IPS DF 6.9 (cell line): ENCODE results near the gene CAND1.

Experiments
- DNase-seq: peaks from one replicate; pipeline ENCODE4 v3.0.0-alpha.2; 2013; ENCODE audit warnings: low read depth, low spot score
- H3K27ac ChIP-seq: one replicate; pipeline ENCODE4 v1.5.1; 2013; ENCODE audit warnings: low read length, control low read depth
- H3K27me3 ChIP-seq: 2 replicates; pipeline ENCODE4 v1.6.1; 2013; ENCODE audit warnings: mild to moderate bottlenecking, low read length; ENCODE audit not compliant: control insufficient read depth, insufficient read depth
- H3K36me3 ChIP-seq: 2 replicates; pipeline ENCODE4 v1.6.1; 2013; ENCODE audit warnings: low read length; ENCODE audit not compliant: control insufficient read depth, insufficient read depth
- H3K4me1 ChIP-seq: 2 replicates; pipeline ENCODE4 v1.6.1; 2013; ENCODE audit warnings: low read length; ENCODE audit not compliant: control insufficient read depth, insufficient read depth
- H3K4me3 ChIP-seq: 2 replicates; pipeline ENCODE4 v1.5.1; 2013; ENCODE audit warnings: mild to moderate bottlenecking, low read length
- H3K9me3 ChIP-seq: 2 replicates; pipeline ENCODE4 v1.6.1; 2013; ENCODE audit warnings: low read length, inconsistent platforms; ENCODE audit not compliant: control insufficient read depth, insufficient read depth
- WGBS: extraction: QIAGEN DNeasy Blood & Tissue Kit; methylation state at CpG from one replicate; pipeline ENCODE4 v1.1.7; 2013; ENCODE audit warnings: mixed read lengths, missing lambda C conversion rate; ENCODE audit not compliant: insufficient read length, insufficient coverage; 5-methylcytosine and 5-hydroxymethylcytosine counted together

Gene CAND1

DNA sequence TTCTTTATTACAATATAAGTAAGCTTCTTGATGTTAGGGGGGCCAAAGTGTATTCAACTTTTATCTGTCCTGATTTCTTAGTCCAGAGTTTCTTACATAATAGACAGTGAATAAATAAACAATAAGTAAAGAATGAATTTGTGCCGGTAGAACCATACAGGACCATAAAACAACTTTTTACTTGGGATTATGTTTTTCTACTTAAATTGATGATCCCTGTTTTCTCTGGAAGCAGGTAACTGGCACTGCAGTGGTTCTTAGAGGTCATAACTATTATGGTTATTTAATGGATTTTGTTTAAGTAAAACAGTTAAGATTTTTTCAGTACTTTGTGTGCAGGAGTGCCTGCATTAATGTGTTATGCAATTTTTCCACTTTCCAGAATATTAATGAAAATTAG, 10.5 kb downstream of the CAND1 start:
- H3K27ac ChIP-seq, result no peak overlapping the region
- H3K36me3 ChIP-seq, result no peaks in the 10 kb centered on the region
- H3K4me3 ChIP-seq, result no peak overlapping the region
- H3K9me3 ChIP-seq, result no peaks in the 10 kb centered on the region
- H3K27me3 ChIP-seq, result no peaks in the 10 kb centered on the region
- WGBS, result no CpG with 5 or more reads among the region's 1 CpG
- H3K4me1 ChIP-seq, result peaks cover 1% of the 10 kb centered on the region; the same call in 1 of the 2 replicates
- DNase-seq, result no peak

- DNase-seq, result no peak
- no peaks in the 10 kb centered on the region for H3K9me3 ChIP-seq
- WGBS, result no CpG with 5 or more reads among the region's 4 CpGs
- no peaks in the 10 kb centered on the region for H3K27me3 ChIP-seq
- H3K4me3 ChIP-seq, result no peak overlapping the region
- peaks cover 1% of the 10 kb centered on the region; the same call in 1 of the 2 replicates for H3K4me1 ChIP-seq
- no peaks in the 10 kb centered on the region for H3K36me3 ChIP-seq
- H3K27ac ChIP-seq, result no peak overlapping the region
Measured at GRCh38 chr12:67280088-67280487, 10.9 kb downstream of the CAND1 start.

DNA sequence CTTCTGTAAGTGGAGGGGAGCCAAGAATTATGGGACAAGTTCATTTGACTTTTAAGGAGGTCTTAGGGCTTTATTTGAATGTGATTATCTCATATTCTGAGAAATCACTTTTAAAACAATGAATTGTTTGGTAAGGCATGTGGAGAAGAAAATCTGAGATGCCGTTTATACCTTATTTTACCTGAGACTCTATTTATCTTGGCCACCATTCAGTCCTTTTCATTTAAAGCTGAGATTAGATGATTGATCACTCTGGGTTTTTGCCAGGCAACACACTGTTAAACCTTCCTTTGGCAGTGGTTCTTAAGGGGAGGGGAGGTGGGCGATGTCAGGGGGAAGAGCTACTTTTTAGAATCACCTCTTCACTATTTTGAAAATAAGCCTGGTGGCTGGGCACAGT, 11.4 kb downstream of the CAND1 start:
- no CpG with 5 or more reads among the region's 2 CpGs for WGBS
- H3K27ac ChIP-seq, result no peak overlapping the region
- H3K27me3 ChIP-seq, result no peaks in the 10 kb centered on the region
- H3K4me3 ChIP-seq, result no peak overlapping the region
- no peaks in the 10 kb centered on the region for H3K36me3 ChIP-seq
- H3K9me3 ChIP-seq, result no peaks in the 10 kb centered on the region
- no peak for DNase-seq
- no peaks in the 10 kb centered on the region for H3K4me1 ChIP-seq

GRCh38 chr12:67284561-67284960, 15.4 kb downstream of the CAND1 start:
- no peak for DNase-seq
- H3K27me3 ChIP-seq, result no peaks in the 10 kb centered on the region
- H3K27ac ChIP-seq, result no peak overlapping the region
- no peaks in the 10 kb centered on the region for H3K9me3 ChIP-seq
- H3K36me3 ChIP-seq, result no peaks in the 10 kb centered on the region
- WGBS, result 100% methylated on average over 2 of the region's 2 CpGs
- H3K4me1 ChIP-seq, result no peaks in the 10 kb centered on the region
- H3K4me3 ChIP-seq, result no peak overlapping the region

- no peaks in the 10 kb centered on the region for H3K27me3 ChIP-seq
- no peak overlapping the region for H3K4me3 ChIP-seq
- no peaks in the 10 kb centered on the region for H3K36me3 ChIP-seq
- no CpG with 5 or more reads among the region's 5 CpGs for WGBS
- no peaks in the 10 kb centered on the region for H3K4me1 ChIP-seq
- no peak overlapping the region for H3K27ac ChIP-seq
- no peaks in the 10 kb centered on the region for H3K9me3 ChIP-seq
- no peak for DNase-seq
Measured at GRCh38 chr12:67286257-67286656, 17.1 kb downstream of the CAND1 start.

DNA sequence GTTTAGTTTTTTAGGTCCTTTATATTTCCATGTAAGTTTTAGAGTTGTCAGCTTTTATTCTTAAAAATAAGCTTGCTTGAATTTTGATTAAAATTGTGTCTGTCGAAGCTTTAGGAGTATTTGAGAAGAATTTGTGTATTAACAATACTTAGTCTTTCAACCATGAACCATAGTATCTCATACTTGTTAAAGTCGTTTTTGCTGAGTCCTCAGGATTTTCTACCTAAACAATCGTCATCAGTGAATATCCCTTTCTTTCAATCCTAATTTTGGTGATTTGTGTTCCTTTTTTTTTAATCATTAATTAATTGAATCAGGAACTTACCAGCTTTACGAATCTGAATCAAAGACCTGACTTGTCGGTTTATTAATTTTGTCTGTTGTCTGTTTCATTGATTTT, 18.2 kb downstream of the CAND1 start:
- no peak overlapping the region for H3K4me3 ChIP-seq
- H3K27me3 ChIP-seq, result no peaks in the 10 kb centered on the region
- H3K36me3 ChIP-seq, result no peaks in the 10 kb centered on the region
- WGBS, result no CpG with 5 or more reads among the region's 5 CpGs
- H3K4me1 ChIP-seq, result no peaks in the 10 kb centered on the region
- DNase-seq, result no peak
- H3K27ac ChIP-seq, result no peak overlapping the region
- H3K9me3 ChIP-seq, result no peaks in the 10 kb centered on the region

DNA sequence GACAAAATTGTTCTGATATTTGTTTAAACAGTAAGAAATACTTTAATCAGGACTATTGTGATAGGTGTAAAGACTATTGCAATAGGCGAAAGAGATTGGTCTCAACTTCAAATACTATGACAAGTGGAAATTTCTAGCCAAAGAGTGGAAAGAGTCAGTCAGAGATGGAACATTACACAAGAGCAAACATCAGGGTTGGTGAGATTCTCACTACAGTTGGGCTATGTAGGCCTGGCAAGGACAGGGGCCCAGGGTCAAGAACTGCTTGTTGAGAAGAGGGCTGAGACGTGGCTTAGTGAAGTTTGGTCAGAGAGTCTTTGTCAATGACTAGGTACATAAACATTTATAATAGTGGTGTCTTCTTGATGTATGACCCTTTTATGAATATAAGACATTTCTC, 19.4 kb downstream of the CAND1 start:
- no peak overlapping the region for H3K4me3 ChIP-seq
- WGBS, result no CpG with 5 or more reads among the region's 2 CpGs
- H3K9me3 ChIP-seq, result no peaks in the 10 kb centered on the region
- no peak for DNase-seq
- no peaks in the 10 kb centered on the region for H3K27me3 ChIP-seq
- H3K36me3 ChIP-seq, result no peaks in the 10 kb centered on the region
- H3K27ac ChIP-seq, result no peak overlapping the region
- H3K4me1 ChIP-seq, result no peaks in the 10 kb centered on the region

DNA sequence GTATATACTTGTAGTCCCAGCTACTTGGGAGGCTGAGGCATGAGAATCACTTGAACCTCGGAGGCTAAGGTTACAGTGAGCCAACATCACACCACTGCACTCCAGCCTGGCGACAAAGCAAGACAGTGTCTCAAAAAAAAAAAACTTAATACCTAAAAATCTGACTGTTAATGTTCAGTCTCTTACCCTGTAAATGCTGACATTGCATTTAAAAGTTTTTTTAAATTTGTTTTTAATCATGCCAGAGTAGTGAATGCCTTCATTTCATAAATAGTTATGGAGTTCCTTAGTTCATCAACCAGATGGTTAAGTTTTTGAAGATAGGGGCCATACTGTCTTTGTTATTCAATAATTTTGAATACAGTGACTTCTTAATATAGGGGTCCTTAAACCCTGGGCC, 21.2 kb downstream of the CAND1 start:
- H3K4me3 ChIP-seq, result no peak overlapping the region
- no peaks in the 10 kb centered on the region for H3K4me1 ChIP-seq
- DNase-seq, result no peak
- H3K27me3 ChIP-seq, result no peaks in the 10 kb centered on the region
- H3K36me3 ChIP-seq, result no peaks in the 10 kb centered on the region
- H3K27ac ChIP-seq, result no peak overlapping the region
- WGBS, result no CpG with 5 or more reads among the region's 2 CpGs
- no peaks in the 10 kb centered on the region for H3K9me3 ChIP-seq

DNA sequence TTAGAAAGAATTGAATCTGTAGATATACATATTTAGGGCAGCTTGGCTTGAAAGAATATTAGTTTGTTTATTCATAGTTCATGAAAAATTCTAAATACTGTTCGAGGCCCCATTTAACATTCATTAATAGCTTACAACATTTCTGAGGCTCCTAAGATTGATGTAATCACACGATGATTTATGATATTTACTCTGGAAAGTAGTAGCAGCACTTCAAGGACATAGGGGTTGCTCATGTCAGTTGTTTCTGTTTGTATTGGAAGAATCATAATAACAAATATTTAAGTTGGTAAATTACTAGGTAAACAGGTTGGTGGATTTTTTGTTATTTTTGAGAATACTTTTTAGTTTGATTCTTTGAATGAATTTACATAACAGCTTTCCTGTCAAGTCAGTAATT, 30.4 kb downstream of the CAND1 start:
- WGBS, result no CpG with 5 or more reads among the region's 2 CpGs
- H3K4me3 ChIP-seq, result no peak overlapping the region
- no peaks in the 10 kb centered on the region for H3K9me3 ChIP-seq
- DNase-seq, result no peak
- H3K4me1 ChIP-seq, result no peaks in the 10 kb centered on the region
- H3K27me3 ChIP-seq, result no peaks in the 10 kb centered on the region
- H3K36me3 ChIP-seq, result peaks cover 3% of the 10 kb centered on the region; the same call in 1 of the 2 replicates
- no peak overlapping the region for H3K27ac ChIP-seq

GRCh38 chr12:67299926-67300325, 30.8 kb downstream of the CAND1 start:
- no CpG with 5 or more reads among the region's 4 CpGs for WGBS
- no peak overlapping the region for H3K27ac ChIP-seq
- no peaks in the 10 kb centered on the region for H3K27me3 ChIP-seq
- no peaks in the 10 kb centered on the region for H3K4me1 ChIP-seq
- no peaks in the 10 kb centered on the region for H3K9me3 ChIP-seq
- H3K36me3 ChIP-seq, result peaks cover 3% of the 10 kb centered on the region; the same call in 1 of the 2 replicates
- DNase-seq, result no peak
- no peak overlapping the region for H3K4me3 ChIP-seq

DNA sequence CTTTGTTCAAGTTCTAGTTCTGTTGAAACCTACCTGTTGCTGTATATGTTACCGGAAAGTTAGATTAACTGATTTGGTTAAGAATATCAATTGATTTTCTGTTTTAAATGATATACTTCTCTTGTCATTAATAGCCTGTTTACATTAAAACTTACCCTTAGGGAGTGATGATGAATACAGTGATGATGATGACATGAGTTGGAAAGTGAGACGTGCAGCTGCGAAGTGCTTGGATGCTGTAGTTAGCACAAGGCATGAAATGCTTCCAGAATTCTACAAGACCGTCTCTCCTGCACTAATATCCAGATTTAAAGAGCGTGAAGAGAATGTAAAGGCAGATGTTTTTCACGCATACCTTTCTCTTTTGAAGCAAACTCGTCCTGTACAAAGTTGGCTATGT, 33.0 kb downstream of the CAND1 start:
- no peaks in the 10 kb centered on the region for H3K27me3 ChIP-seq
- H3K27ac ChIP-seq, result no peak overlapping the region
- H3K9me3 ChIP-seq, result no peaks in the 10 kb centered on the region
- WGBS, result no CpG with 5 or more reads among the region's 7 CpGs
- peaks cover 6% of the 10 kb centered on the region; the same call in 1 of the 2 replicates for H3K36me3 ChIP-seq
- H3K4me3 ChIP-seq, result no peak overlapping the region
- no peaks in the 10 kb centered on the region for H3K4me1 ChIP-seq
- no peak for DNase-seq
